HepG2 (cell line): ENCODE results near the gene TMEM273. TPM values are rescaled to one million over a fixed set of nuclear protein-coding genes. Genes with fewer than 3 reads are reported as not detected.

Experiments
- ATAC-seq: fragments of 200-7000 bp; cut with Tn5 transposase; 3 replicates; pipeline ENCODE4 v1.9.1; 2020; ENCODE audit warnings: mild to moderate bottlenecking, moderate library complexity
- BruUV-seq: library from RNA; stranded (reverse); fragments of 400-500 nt; replicated peaks from 2 replicates; lab custom pipeline; 2021; lab: Mats Ljungman, UMichigan
- CTCF ChIA-PET: fragments of 300-600 bp; formaldehyde crosslinking; extraction: SDS; loops from one replicate; lab custom pipeline; 2021; ENCODE audit warnings: low total read pairs, inconsistent platforms, low intra/inter-chr PET ratio; lab: Yijun Ruan, JAX
- POLR2A ChIA-PET: fragments of 350-600 bp; sonication (Branson Sonifier 250); formaldehyde crosslinking; loops from one replicate; lab custom pipeline; 2020; ENCODE audit warnings: antibody characterized with exemption, inconsistent platforms; lab: Yijun Ruan, JAX
- DNase-seq: peaks from one replicate; pipeline ENCODE4 v3.0.0-alpha.2; 2015; ENCODE audit warnings: low spot score
- FAIRE-seq: peaks from 3 replicates; lab custom pipeline; 2011; peaks lifted over from hg19 to GRCh38; lab: Jason Lieb, UNC
- H2AFZ ChIP-seq: one replicate; pipeline ENCODE4 v1.6.1; 2011; ENCODE audit warnings: low read length, inconsistent platforms
- H3K27ac ChIP-seq: fragments of 300-600 bp; 3 replicates; pipeline ENCODE4 v1.8.0; 2011; ENCODE audit warnings: mixed run types, mild to moderate bottlenecking, mixed read lengths, low read length, inconsistent platforms; ENCODE audit not compliant: insufficient read depth; ENCODE audit errors: extremely low read length
- H3K27me3 ChIP-seq, 2 experiments: fragments of 200-600 bp in 1 of 2; 2 replicates in 1 of 2; 3 replicates in 1 of 2; pipeline versions ENCODE4 v1.6.0 to v1.8.0; 2011; ENCODE audit warnings: low read length in 2 of 2, mild to moderate bottlenecking in 2 of 2, moderate library complexity in 2 of 2, inconsistent platforms in 1 of 2; ENCODE audit not compliant: insufficient read depth in 2 of 2, control insufficient read depth in 1 of 2
- H3K36me3 ChIP-seq, 2 experiments: fragments of 200-600 bp in 1 of 2; replicated peaks in 1 of 2; 2 replicates in 1 of 2; 3 replicates in 1 of 2; pipeline versions ENCODE4 v1.5.1 to v1.8.0; 2011; ENCODE audit warnings: low read length in 2 of 2, inconsistent platforms in 1 of 2; ENCODE audit not compliant: insufficient read depth in 2 of 2, control insufficient read depth in 1 of 2
- H3K4me1 ChIP-seq: 2 replicates; pipeline ENCODE4 v1.5.1; 2012; ENCODE audit warnings: low read length, inconsistent platforms; ENCODE audit not compliant: insufficient read depth
- H3K4me2 ChIP-seq: 2 replicates; pipeline ENCODE4 v1.6.0; 2011; ENCODE audit warnings: low read depth, low read length, inconsistent platforms
- H3K4me3 ChIP-seq, 3 experiments: fragments of 200-600 bp in 1 of 3; sonication (generic), shearing (Covaris generic) in 1 of 3; replicated peaks in 1 of 3; 2 replicates each; pipeline ENCODE4 v1.5.1; 2011 to 2016; ENCODE audit warnings: low read length in 3 of 3, inconsistent platforms in 2 of 3, low read depth in 2 of 3, mild to moderate bottlenecking in 2 of 3, control low read depth in 1 of 3, mixed read lengths in 1 of 3; ENCODE audit not compliant: insufficient read depth in 1 of 3
- H3K79me2 ChIP-seq: one replicate; pipeline ENCODE4 v1.6.1; 2011; ENCODE audit warnings: low read length, inconsistent platforms; ENCODE audit not compliant: insufficient read depth
- H3K9ac ChIP-seq: 2 replicates; pipeline ENCODE4 v1.6.0; 2011; ENCODE audit warnings: mild to moderate bottlenecking, low read depth, low read length, inconsistent platforms; ENCODE audit not compliant: insufficient read depth
- H3K9me3 ChIP-seq: 2 replicates; pipeline ENCODE4 v1.5.1; 2012; ENCODE audit warnings: mild to moderate bottlenecking, low read length
- H4K20me1 ChIP-seq: 2 replicates; pipeline ENCODE4 v1.6.0; 2011; ENCODE audit warnings: inconsistent platforms, mild to moderate bottlenecking, low read length, moderate library complexity; ENCODE audit not compliant: insufficient read depth
- CREB1 ChIP-seq, 2 experiments: fragments of 450-650 bp in 1 of 2; IDR thresholded peaks; 2 replicates each; pipeline ENCODE4 v1.6.1; 2016 to 2017; ENCODE audit warnings: control low read depth in 1 of 2, mild to moderate bottlenecking in 1 of 2, missing compliant biosample characterization in 1 of 2, missing genetic modification characterization in 1 of 2
- ZFYVE20 ChIP-seq: sonication (generic); formaldehyde crosslinking; IDR thresholded peaks from 2 replicates; pipeline ENCODE4 v1.8.0; 2023; ENCODE audit warnings: low read depth, mild to moderate bottlenecking, moderate library complexity, missing genetic modification reagents, borderline replicate concordance
- WGBS: methylation state at CpG from one replicate; pipeline ENCODE4 v1.1.6; 2017; ENCODE audit warnings: low lambda C conversion rate; 5-methylcytosine and 5-hydroxymethylcytosine counted together
- in situ Hi-C: cut with HindIII; loops from 2 replicates; pipeline ENCODE4 v1.10.0; 2017; ENCODE audit warnings: low pct_unique_long_range_greater_than_20kb; ENCODE audit not compliant: extremely low pct_ligation_motif_present
- intact Hi-C: fragments of 100-400 bp; cut with micrococcal nuclease; formaldehyde crosslinking; loops from one replicate; pipeline ENCODE4 v1.10.0; 2022; ENCODE audit not compliant: unreplicated experiment
- polyA plus RNA-seq, 8 experiments: library from polyadenylated mRNA; depleted of rRNA in 3 of 8; stranded (reverse) in 7 of 8; unstranded in 1 of 8; fragments of >200 nt; fragmentation: Illumina TruSeq in 4 of 8; extraction: Trizol in 4 of 8; gene quantifications; 2 replicates each; pipeline versions ENCODE4 v1.2.1 to v1.2.3, GENCODE V29; 2011 to 2016; ENCODE audit warnings: low read depth in 4 of 8, missing spikeins in 1 of 8, mixed read lengths in 1 of 8; ENCODE audit not compliant: insufficient read depth in 1 of 8
- total RNA-seq, 5 experiments: library from RNA; depleted of rRNA; stranded (reverse); fragments of >200 nt; fragmentation: Illumina TruSeq; extraction: Trizol; gene quantifications; 2 replicates each; pipeline ENCODE4 v1.2.3, GENCODE V29; 2016; ENCODE audit warnings: low read depth in 1 of 5
- TF ChIP-seq, protein P1 (sequence below), 2 experiments: sonication (generic) in 1 of 2; formaldehyde crosslinking in 1 of 2; IDR thresholded peaks; 2 replicates each; pipeline versions ENCODE4 v1.4.0 to v1.6.1; 2016 to 2020; ENCODE audit warnings: borderline replicate concordance in 1 of 2, low read depth in 1 of 2, mild to moderate bottlenecking in 1 of 2, missing genetic modification reagents in 1 of 2

TMEM273 gene
- total and polyA plus RNA-seq, 2 of the 13 experiments (the other 11 are each of a cell fraction or from before 2014, with no cell fraction given): not detected

GRCh38 chr10:49204119-49204518 is 15.9 kb upstream of the TMEM273 start (continued):
- TF ChIP-seq, protein P1, sequence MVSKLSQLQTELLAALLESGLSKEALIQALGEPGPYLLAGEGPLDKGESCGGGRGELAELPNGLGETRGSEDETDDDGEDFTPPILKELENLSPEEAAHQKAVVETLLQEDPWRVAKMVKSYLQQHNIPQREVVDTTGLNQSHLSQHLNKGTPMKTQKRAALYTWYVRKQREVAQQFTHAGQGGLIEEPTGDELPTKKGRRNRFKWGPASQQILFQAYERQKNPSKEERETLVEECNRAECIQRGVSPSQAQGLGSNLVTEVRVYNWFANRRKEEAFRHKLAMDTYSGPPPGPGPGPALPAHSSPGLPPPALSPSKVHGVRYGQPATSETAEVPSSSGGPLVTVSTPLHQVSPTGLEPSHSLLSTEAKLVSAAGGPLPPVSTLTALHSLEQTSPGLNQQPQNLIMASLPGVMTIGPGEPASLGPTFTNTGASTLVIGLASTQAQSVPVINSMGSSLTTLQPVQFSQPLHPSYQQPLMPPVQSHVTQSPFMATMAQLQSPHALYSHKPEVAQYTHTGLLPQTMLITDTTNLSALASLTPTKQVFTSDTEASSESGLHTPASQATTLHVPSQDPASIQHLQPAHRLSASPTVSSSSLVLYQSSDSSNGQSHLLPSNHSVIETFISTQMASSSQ (IDR thresholded peaks at IDR 0.05; ENCODE audit: low read depth): no peak
- TF ChIP-seq, protein P1 (CRISPR knock-in tag; IDR thresholded peaks at IDR 0.05; ENCODE audit: borderline replicate concordance): no peak
- TF ChIP-seq, all 625 proteins: peak for 0

DNA sequence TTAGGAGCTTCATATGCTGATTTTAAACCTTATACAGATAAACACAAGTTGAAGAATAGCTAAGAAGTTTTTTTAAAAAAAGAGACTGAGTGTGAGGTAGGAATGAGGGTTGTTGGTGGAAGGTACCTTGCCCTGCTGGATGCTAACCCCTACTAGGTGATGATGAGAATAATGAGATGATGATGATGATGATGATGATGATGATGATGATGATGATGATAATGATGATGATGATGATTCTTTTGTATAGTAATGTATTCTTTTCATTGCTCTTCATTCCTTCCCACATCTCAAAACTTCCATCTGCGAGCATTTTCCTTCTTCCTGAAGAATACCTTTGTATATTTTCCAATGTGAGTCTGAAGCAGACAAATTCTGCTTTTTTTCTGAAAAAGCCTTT is 14.1 kb upstream of the TMEM273 start:
- no peak overlapping the region for H2AFZ ChIP-seq
- no peak overlapping the region for H3K9ac ChIP-seq
- no peak for FAIRE-seq
- intact Hi-C loops: no loop called here
- TF ChIP-seq CREB1 (IDR thresholded peaks at IDR 0.05) (peak; percentile 88), CREB1 (CRISPR knock-in tag; IDR thresholded peaks at IDR 0.05) (no peak), ZFYVE20 (CRISPR knock-in tag) (no peak)
- TF ChIP-seq, all 625 proteins: peak for 1
- H3K4me2 ChIP-seq: no peak overlapping the region
- CTCF ChIA-PET: no interaction called here
- H3K36me3 ChIP-seq: no peaks in the 10 kb centered on the region
- no peaks in the 10 kb centered on the region for H3K4me1 ChIP-seq
- POLR2A ChIA-PET: no interaction called here
- no peak overlapping the region for H3K27ac ChIP-seq
- H4K20me1 ChIP-seq: no peaks in the 10 kb centered on the region
- DNase-seq (no peak), ATAC-seq (no peak)
- H3K27me3 ChIP-seq: no peaks in the 10 kb centered on the region
- 0% methylated on average over 1 of the region's 1 CpG for WGBS
- BruUV-seq: no TSS peak
- no peak overlapping the region for H3K4me3 ChIP-seq
- in situ Hi-C loops: no loop called here
- no peaks in the 10 kb centered on the region for H3K9me3 ChIP-seq
- no peaks in the 10 kb centered on the region for H3K79me2 ChIP-seq
